GM12873 (cell line): ENCODE results near the gene QKI.

ENCODE experiments used
- CTCF ChIP-seq: IDR thresholded peaks from 2 replicates; pipeline ENCODE4 v1.5.1; 2012; ENCODE audit warnings: low read depth, mild to moderate bottlenecking, moderate library complexity, low read length, control low read depth; ENCODE audit not compliant: insufficient read depth; ENCODE audit errors: missing control alignments

The QKI gene

GRCh38 chr6:163449076-163449475 lies 34.6 kb downstream of the QKI start:
- TF ChIP-seq CTCF = no peak

GRCh38 chr6:163454425-163454824 lies 39.9 kb downstream of the QKI start:
- no peak for TF ChIP-seq CTCF

- no peak for TF ChIP-seq CTCF
These were observed 41.0 kb downstream of the QKI start for GRCh38 chr6:163455552-163455951.

- TF ChIP-seq CTCF = no peak
These were observed 43.4 kb downstream of the QKI start for GRCh38 chr6:163457637-163458561.

DNA sequence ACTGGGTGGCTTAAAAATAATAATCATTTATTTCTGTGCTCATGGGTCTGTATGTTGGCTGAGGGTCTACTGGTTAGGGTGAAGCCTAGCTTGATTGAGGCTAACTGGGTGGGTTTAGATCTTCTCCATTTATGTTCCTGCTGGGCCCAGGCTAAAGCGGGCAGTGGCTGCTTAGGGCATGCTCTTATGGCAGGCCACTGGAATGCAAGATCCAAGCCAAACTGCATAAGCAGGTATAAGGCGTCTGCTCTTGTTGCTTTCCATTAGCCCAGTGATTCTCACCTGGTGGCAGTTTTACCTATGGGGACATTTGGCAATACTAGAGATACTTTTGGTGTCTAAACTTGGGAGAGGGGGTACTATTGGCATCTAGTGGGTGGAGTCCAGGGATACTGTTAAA lies 44.5 kb downstream of the QKI start:
- no peak for TF ChIP-seq CTCF

DNA sequence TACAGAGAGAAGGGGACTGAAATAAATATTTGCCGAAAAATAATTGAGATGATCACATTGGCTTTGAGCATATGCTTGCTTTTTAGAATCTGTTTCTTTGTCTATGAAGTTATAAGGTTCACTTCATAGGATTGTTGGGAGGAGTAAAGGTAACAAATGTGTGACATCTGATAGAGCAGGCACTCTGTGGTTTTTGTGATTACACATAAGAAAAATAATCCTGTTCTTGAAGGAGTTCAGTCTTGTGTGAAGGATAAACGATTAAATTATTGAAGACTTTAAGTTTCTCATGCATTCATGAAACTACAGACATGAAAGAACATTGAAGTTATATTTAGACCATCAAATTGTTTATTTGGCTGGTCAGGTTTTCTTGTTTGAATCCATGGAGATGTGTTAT lies 45.0 kb downstream of the QKI start:
- no peak for TF ChIP-seq CTCF

DNA sequence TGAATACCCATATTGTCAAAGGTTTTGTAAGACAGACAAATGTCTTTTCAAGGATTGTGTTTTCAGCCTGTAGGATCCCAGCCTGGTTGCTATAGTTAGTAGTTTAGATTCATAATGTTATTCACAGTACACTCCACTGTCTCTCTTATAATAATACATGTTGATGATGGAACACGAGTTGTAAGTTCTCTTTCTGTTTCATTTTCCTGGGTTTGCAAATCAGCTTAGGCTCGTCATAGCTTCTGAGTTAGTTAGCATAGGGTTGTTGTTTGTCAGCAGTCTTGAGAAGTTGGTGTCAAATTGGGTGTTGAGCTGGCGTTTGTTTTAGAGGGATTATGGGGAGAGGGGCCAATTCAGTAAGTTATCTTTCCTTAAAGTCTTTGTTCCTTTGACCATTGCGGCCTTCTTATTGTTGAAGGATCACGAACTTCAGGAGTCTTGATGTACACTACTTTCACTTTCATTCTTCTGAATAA lies 45.8 kb downstream of the QKI start:
- TF ChIP-seq CTCF = no peak
